ENCODE results near the gene RAB6D.
"Not testable (repeated sequence)": the region's sequence is repeated elsewhere in the genome, so short reads cannot be mapped to it uniquely, and the experiment has no call there.

RAB6D gene

GRCh38 chr2:131391953-131392352, 28.0 kb upstream of the RAB6D start:
- not testable (repeated sequence) for H3K4me3 ChIP-seq (ENCODE audit: low read length); H3K27ac ChIP-seq (ENCODE audit: low read depth, low read length); H3K4me1 ChIP-seq (ENCODE audit: control insufficient read depth, insufficient read depth, low read length); H3K36me3 ChIP-seq (ENCODE audit: control insufficient read depth, insufficient read depth, low read length); H3K27me3 ChIP-seq (ENCODE audit: control insufficient read depth, insufficient read depth, low read length); H3K9ac ChIP-seq (ENCODE audit: low read length)

- not testable (repeated sequence) for H3K27me3 ChIP-seq (ENCODE audit: control insufficient read depth, insufficient read depth, low read length); H3K4me3 ChIP-seq (ENCODE audit: low read length); H3K4me1 ChIP-seq (ENCODE audit: control insufficient read depth, insufficient read depth, low read length); H3K36me3 ChIP-seq (ENCODE audit: control insufficient read depth, insufficient read depth, low read length); H3K9ac ChIP-seq (ENCODE audit: low read length); H3K27ac ChIP-seq (ENCODE audit: low read depth, low read length)
Measured at GRCh38 chr2:131391471-131391870, 27.5 kb upstream of the RAB6D start.

GRCh38 chr2:131390495-131391130, 26.6 kb upstream of the RAB6D start:
- not testable (repeated sequence) for H3K9ac ChIP-seq (ENCODE audit: low read length); H3K36me3 ChIP-seq (ENCODE audit: control insufficient read depth, insufficient read depth, low read length); H3K4me3 ChIP-seq (ENCODE audit: low read length); H3K4me1 ChIP-seq (ENCODE audit: control insufficient read depth, insufficient read depth, low read length); H3K27me3 ChIP-seq (ENCODE audit: control insufficient read depth, insufficient read depth, low read length); H3K27ac ChIP-seq (ENCODE audit: low read depth, low read length)

DNA sequence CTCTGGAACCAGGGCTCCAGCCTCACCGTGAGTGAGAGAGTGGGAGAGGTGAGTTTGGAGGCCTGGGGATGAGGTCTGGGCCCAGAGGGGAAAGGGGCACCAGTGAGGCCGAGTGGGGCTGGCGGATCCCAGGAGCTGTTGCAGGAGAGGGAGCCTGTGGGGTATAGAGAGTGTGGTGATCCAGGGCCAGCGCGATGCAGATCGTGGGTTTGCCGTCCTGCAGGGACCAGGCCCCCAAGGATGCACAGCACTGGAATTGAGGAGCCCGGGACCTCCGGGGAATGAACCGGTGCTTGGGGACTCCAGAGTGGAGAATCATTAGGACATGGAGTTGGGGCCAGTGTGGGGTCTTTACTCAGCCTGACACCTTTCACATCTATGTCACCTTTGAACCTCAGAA, 25.7 kb upstream of the RAB6D start:
- H3K9ac ChIP-seq (ENCODE audit: low read length), result no peak overlapping the region
- H3K27me3 ChIP-seq (ENCODE audit: control insufficient read depth, insufficient read depth, low read length), result no peaks in the 10 kb centered on the region
- H3K36me3 ChIP-seq (ENCODE audit: control insufficient read depth, insufficient read depth, low read length), result no peaks in the 10 kb centered on the region
- no peak overlapping the region for H3K27ac ChIP-seq (ENCODE audit: low read depth, low read length)
- no peaks in the 10 kb centered on the region for H3K4me1 ChIP-seq (ENCODE audit: control insufficient read depth, insufficient read depth, low read length)
- no peak overlapping the region for H3K4me3 ChIP-seq (ENCODE audit: low read length)

DNA sequence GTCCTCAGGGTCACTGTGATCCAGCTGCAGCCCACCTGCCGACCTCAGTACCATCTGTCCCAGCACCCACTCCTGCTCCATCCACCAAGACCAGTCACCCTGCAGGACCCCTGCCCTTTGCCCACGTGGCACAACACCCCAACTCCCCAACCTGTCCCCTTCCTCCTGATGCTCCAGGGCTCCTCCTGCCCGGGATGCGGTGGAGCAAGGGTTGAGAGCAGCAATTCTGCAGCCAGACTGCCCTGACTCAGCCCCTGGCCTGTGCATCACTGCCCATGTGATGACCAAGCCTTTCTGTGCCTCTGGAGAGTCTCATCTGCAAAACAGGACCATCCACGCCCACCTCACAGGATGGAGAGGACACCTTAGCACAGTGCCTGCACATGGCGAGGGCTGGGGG, 24.9 kb upstream of the RAB6D start:
- not testable (repeated sequence) for H3K27ac ChIP-seq (ENCODE audit: low read depth, low read length); H3K27me3 ChIP-seq (ENCODE audit: control insufficient read depth, insufficient read depth, low read length); H3K4me3 ChIP-seq (ENCODE audit: low read length); H3K4me1 ChIP-seq (ENCODE audit: control insufficient read depth, insufficient read depth, low read length); H3K36me3 ChIP-seq (ENCODE audit: control insufficient read depth, insufficient read depth, low read length); H3K9ac ChIP-seq (ENCODE audit: low read length)

GRCh38 chr2:131373111-131373510, 9.1 kb upstream of the RAB6D start:
- not testable (repeated sequence) for H3K9ac ChIP-seq (ENCODE audit: low read length); H3K4me3 ChIP-seq (ENCODE audit: low read length); H3K4me1 ChIP-seq (ENCODE audit: control insufficient read depth, insufficient read depth, low read length); H3K27ac ChIP-seq (ENCODE audit: low read depth, low read length); H3K27me3 ChIP-seq (ENCODE audit: control insufficient read depth, insufficient read depth, low read length); H3K36me3 ChIP-seq (ENCODE audit: control insufficient read depth, insufficient read depth, low read length)

GRCh38 chr2:131369954-131370353, 6.0 kb upstream of the RAB6D start:
- Histone ChIP-seq H3K4me1 (ENCODE audit: control insufficient read depth, insufficient read depth, low read length) (no peaks in the 10 kb centered on the region), H3K9ac (ENCODE audit: low read length) (no peak overlapping the region), H3K27me3 (ENCODE audit: control insufficient read depth, insufficient read depth, low read length) (no peaks in the 10 kb centered on the region), H3K36me3 (ENCODE audit: control insufficient read depth, insufficient read depth, low read length) (no peaks in the 10 kb centered on the region), H3K27ac (ENCODE audit: low read depth, low read length) (no peak overlapping the region), H3K4me3 (ENCODE audit: low read length) (no peak overlapping the region)

GRCh38 chr2:131368493-131369066, 4.6 kb upstream of the RAB6D start:
- H3K9ac ChIP-seq (ENCODE audit: low read length); H3K4me1 ChIP-seq (ENCODE audit: control insufficient read depth, insufficient read depth, low read length); H3K4me3 ChIP-seq (ENCODE audit: low read length); H3K27me3 ChIP-seq (ENCODE audit: control insufficient read depth, insufficient read depth, low read length); H3K36me3 ChIP-seq (ENCODE audit: control insufficient read depth, insufficient read depth, low read length); H3K27ac ChIP-seq (ENCODE audit: low read depth, low read length): not testable (repeated sequence)

DNA sequence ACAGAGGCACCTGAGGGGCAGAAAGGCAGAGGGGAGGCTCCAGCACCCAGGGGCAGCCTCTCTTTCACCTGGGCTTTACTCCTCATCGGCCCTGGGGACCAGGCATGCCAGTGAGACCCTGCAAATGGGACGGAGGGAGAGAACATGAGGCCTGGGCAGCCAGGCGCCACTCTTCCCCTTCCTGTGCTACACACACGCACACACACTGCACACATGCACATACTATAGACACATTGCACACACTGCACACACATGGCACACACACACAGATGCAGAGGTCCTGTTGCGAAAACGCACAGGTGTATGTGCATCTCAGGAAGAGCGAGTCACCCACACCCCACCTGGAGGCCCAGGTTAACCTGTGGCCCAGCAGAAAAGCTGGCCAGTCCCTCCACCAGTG, 3.4 kb upstream of the RAB6D start:
- Histone ChIP-seq H3K27ac (ENCODE audit: low read depth, low read length) (no peak overlapping the region), H3K4me3 (ENCODE audit: low read length) (no peak overlapping the region), H3K36me3 (ENCODE audit: control insufficient read depth, insufficient read depth, low read length) (no peaks in the 10 kb centered on the region), H3K4me1 (ENCODE audit: control insufficient read depth, insufficient read depth, low read length) (no peaks in the 10 kb centered on the region), H3K9ac (ENCODE audit: low read length) (no peak overlapping the region), H3K27me3 (ENCODE audit: control insufficient read depth, insufficient read depth, low read length) (no peaks in the 10 kb centered on the region)

DNA sequence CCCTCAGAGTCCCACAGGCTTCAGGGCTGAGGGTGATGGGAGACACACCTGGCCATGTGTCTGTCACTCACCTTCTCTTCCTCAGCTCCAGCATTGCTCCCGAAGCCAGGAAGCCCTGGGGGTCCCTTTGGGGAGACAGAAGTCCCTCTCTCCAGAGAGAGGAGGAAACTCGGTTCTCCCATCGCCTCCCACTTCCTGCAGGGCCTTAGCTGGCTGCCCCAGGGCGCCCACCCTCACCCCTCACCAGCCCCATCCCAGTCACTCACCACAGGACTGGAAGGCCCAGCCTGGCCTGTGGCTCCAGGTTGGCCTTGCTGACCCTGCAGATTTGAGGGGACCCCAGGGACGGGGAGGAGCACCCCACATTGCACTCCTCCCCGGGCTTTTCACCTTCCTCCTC, 2.7 kb upstream of the RAB6D start:
- Histone ChIP-seq H3K4me1 (ENCODE audit: control insufficient read depth, insufficient read depth, low read length) (no peaks in the 10 kb centered on the region), H3K36me3 (ENCODE audit: control insufficient read depth, insufficient read depth, low read length) (no peaks in the 10 kb centered on the region), H3K27ac (ENCODE audit: low read depth, low read length) (no peak overlapping the region), H3K4me3 (ENCODE audit: low read length) (no peak overlapping the region), H3K27me3 (ENCODE audit: control insufficient read depth, insufficient read depth, low read length) (no peaks in the 10 kb centered on the region), H3K9ac (ENCODE audit: low read length) (no peak overlapping the region)

GRCh38 chr2:131365452-131365851, 1.5 kb upstream of the RAB6D start:
- no peak overlapping the region for H3K4me3 ChIP-seq (ENCODE audit: low read length)
- no peaks in the 10 kb centered on the region for H3K36me3 ChIP-seq (ENCODE audit: control insufficient read depth, insufficient read depth, low read length)
- no peak overlapping the region for H3K27ac ChIP-seq (ENCODE audit: low read depth, low read length)
- H3K27me3 ChIP-seq (ENCODE audit: control insufficient read depth, insufficient read depth, low read length), result no peaks in the 10 kb centered on the region
- H3K4me1 ChIP-seq (ENCODE audit: control insufficient read depth, insufficient read depth, low read length), result no peaks in the 10 kb centered on the region
- no peak overlapping the region for H3K9ac ChIP-seq (ENCODE audit: low read length)

GRCh38 chr2:131363213-131363612, 755 bp downstream of the RAB6D start:
- not testable (repeated sequence) for H3K4me3 ChIP-seq (ENCODE audit: low read length); H3K27me3 ChIP-seq (ENCODE audit: control insufficient read depth, insufficient read depth, low read length); H3K36me3 ChIP-seq (ENCODE audit: control insufficient read depth, insufficient read depth, low read length); H3K9ac ChIP-seq (ENCODE audit: low read length); H3K27ac ChIP-seq (ENCODE audit: low read depth, low read length); H3K4me1 ChIP-seq (ENCODE audit: control insufficient read depth, insufficient read depth, low read length)

DNA sequence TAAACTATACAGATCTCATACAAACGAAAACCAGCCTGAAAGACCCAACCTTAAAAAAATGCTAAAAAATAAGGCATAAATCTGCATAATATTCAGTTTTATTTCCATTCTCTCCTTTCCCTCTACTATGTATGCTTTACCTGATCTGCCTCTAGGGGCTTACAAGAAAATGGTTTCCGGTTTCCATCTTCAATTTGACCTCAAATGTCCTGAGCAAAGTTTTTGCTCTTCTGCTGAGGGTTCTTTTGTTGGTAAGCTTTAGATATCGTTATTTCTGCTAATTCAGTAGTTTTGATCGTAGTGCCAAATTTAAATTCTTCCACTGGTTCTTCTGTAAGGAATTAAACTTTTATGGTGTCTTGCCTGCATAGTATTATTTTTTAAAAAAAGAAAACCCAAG, 2.2 kb downstream of the RAB6D start:
- not testable (repeated sequence) for H3K4me3 ChIP-seq (ENCODE audit: low read length); H3K27me3 ChIP-seq (ENCODE audit: control insufficient read depth, insufficient read depth, low read length); H3K27ac ChIP-seq (ENCODE audit: low read depth, low read length); H3K36me3 ChIP-seq (ENCODE audit: control insufficient read depth, insufficient read depth, low read length); H3K4me1 ChIP-seq (ENCODE audit: control insufficient read depth, insufficient read depth, low read length); H3K9ac ChIP-seq (ENCODE audit: low read length)

All from rectal smooth muscle tissue (tissue), 1 donor.